HuH-7 (cell line): Measurements from ENCODE around the gene C10orf71.

Experiments
- DNase-seq: peaks from one replicate; pipeline ENCODE4 v3.0.0; 2011; ENCODE audit warnings: low spot score

C10orf71 gene

GRCh38 chr10:49318755-49319154 is 19.8 kb downstream of the C10orf71 start:
- no peak for DNase-seq

GRCh38 chr10:49319206-49319605 is 20.2 kb downstream of the C10orf71 start:
- DNase-seq = no peak

- no peak for DNase-seq
These were observed 21.2 kb downstream of the C10orf71 start for GRCh38 chr10:49320191-49320590.

- no peak for DNase-seq
These were observed 22.1 kb downstream of the C10orf71 start for GRCh38 chr10:49321021-49321420.

GRCh38 chr10:49322371-49323170 is 23.6 kb downstream of the C10orf71 start:
- no peak for DNase-seq

- no peak for DNase-seq
These were observed 24.4 kb downstream of the C10orf71 start for GRCh38 chr10:49323171-49323895.

- DNase-seq = no peak
These were observed 24.9 kb downstream of the C10orf71 start for GRCh38 chr10:49323896-49324270.

- DNase-seq = peak; percentile 10
These were observed 25.7 kb downstream of the C10orf71 start for GRCh38 chr10:49324711-49325110.

- no peak for DNase-seq
These were observed 26.4 kb downstream of the C10orf71 start for GRCh38 chr10:49325131-49325915.

GRCh38 chr10:49325916-49326783 is 27.2 kb downstream of the C10orf71 start:
- no peak for DNase-seq

- DNase-seq = no peak
These were observed 28.3 kb downstream of the C10orf71 start for GRCh38 chr10:49327036-49327813.

GRCh38 chr10:49328401-49329145 is 29.6 kb downstream of the C10orf71 start:
- DNase-seq = no peak

GRCh38 chr10:49329146-49329505 is 30.2 kb downstream of the C10orf71 start:
- no peak for DNase-seq

- no peak for DNase-seq
These were observed 31.2 kb downstream of the C10orf71 start for GRCh38 chr10:49330127-49330665.

GRCh38 chr10:49331431-49331830 is 32.5 kb downstream of the C10orf71 start:
- DNase-seq = no peak

- DNase-seq = no peak
These were observed 33.4 kb downstream of the C10orf71 start for GRCh38 chr10:49332333-49332732.

GRCh38 chr10:49332768-49333167 is 33.8 kb downstream of the C10orf71 start:
- DNase-seq = no peak

GRCh38 chr10:49333192-49333591 is 34.2 kb downstream of the C10orf71 start:
- DNase-seq = no peak

- DNase-seq = no peak
These were observed 36.0 kb downstream of the C10orf71 start for GRCh38 chr10:49334964-49335363.
